NT2/D1 (cell line): Measurements from ENCODE around the gene PDXDC1.
"Not testable (repeated sequence)": the region's sequence is repeated elsewhere in the genome, so short reads cannot be mapped to it uniquely, and the experiment has no call there.

ENCODE experiments used
- YY1 ChIP-seq: IDR thresholded peaks from 2 replicates; pipeline ENCODE4 v1.6.1; 2011; ENCODE audit not compliant: insufficient read length, insufficient read depth
- ZNF274 ChIP-seq: IDR thresholded peaks from 2 replicates; pipeline ENCODE4 v1.6.1; 2011; ENCODE audit warnings: mild to moderate bottlenecking, low read depth, low read length

GRCh38 chr16:14974331-14974655 is 533 bp upstream of the PDXDC1 start:
- not testable (repeated sequence) for TF ChIP-seq YY1, ZNF274
